ENCODE measurements around the gene D2HGDH. TPM values are rescaled to one million over a fixed set of nuclear protein-coding genes. Genes with fewer than 3 reads are reported as not detected.

The D2HGDH gene
- total RNA-seq, 1 experiment from 2014 or later = 10.0 TPM

DNA sequence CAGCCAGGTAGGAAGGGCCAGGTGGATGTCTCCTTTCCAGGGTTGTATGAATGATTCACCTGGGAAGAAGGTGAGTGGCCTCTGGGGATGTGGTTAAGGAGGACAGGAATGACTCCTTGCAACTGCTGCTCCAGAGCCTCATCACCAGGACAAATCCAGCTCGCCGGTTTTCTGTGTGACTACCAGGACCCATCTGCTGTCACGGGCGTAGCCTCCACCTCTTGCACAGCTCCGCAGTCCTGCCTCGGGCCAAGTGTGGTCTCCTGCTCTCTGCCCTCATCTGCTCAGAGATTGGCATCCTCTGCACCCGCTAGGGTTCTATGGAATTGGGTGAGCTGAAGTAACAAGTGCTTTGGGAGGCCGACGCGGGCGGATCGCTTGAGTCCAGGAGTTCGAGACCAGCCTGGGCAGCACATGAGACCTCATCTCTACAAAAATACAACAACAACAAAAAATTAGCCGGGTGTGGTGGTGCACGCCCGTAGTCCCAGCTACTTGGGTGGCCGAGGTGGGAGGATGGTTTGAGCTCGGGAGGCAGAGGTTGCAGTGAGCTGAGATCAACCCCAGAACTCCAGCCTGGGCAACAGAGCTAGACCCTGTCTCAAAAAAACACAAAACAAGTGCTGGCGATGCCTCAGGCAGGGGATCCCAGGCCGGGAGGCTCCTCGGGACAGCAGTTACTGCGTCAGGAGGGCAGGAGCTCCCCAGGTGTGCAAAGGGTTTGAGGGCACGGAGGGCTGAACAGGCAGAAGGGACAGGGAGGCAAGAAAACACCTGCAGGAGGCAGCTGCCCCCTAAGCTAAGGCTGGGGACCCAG, 831 bp upstream of the D2HGDH start:
- H3K36me3 Mint-ChIP-seq (ENCODE audit: insufficient read depth in 1 of 3, low read depth in 3 of 3) = peaks cover 0 to 6% (median 4%) of the 10 kb centered on the region in 3 experiments; a peak in 2 of 7 replicates
- H2BK12ac ChIP-seq (ENCODE audit: insufficient read length, low read depth, low read length) = no peak overlapping the region
- H3K27me3 ChIP-seq (ENCODE audit: insufficient read depth, low read length) = no peaks in the 10 kb centered on the region
- no peaks in the 10 kb centered on the region for H3K9me3 Mint-ChIP-seq
- no peak overlapping the region for H3K23ac ChIP-seq (ENCODE audit: insufficient read length, low read depth, low read length)
- no peaks in the 10 kb centered on the region for H3K79me1 ChIP-seq (ENCODE audit: insufficient read depth, low read depth, low read length, poor library complexity, severe bottlenecking)
- no peak overlapping the region; the same call in 1 of the 2 replicates for H3K14ac ChIP-seq (ENCODE audit: insufficient read depth, low read length)
- peak overlapping the region; percentile 41 for H3K4me2 ChIP-seq (ENCODE audit: insufficient read depth, insufficient read length, low read length)
- no peak overlapping the region for H2BK15ac ChIP-seq (ENCODE audit: low read depth, low read length)
- H3K4me1 Mint-ChIP-seq = 0 out of 4 replicates have a peak, but pooled peaks cover 2 to 5% of the 10 kb centered on the region in 2 experiments
- DNase-seq = no peak
- no CpG with 5 or more reads among the region's 23 CpGs for WGBS (ENCODE audit: extremely low coverage, insufficient read length, low lambda C conversion rate)
- no peak overlapping the region for H2BK20ac ChIP-seq (ENCODE audit: low read depth, low read length, poor library complexity, severe bottlenecking)
- no peak overlapping the region for H3K18ac ChIP-seq (ENCODE audit: insufficient read length, low read depth, low read length)
- H3K27ac ChIP-seq (ENCODE audit: insufficient read length, low read depth, low read length) = no peak overlapping the region
- no peak overlapping the region for H3T11ph ChIP-seq (ENCODE audit: low read length)
- no peak overlapping the region for H3K56ac ChIP-seq (ENCODE audit: insufficient read length, low read depth, low read length)
- peaks cover 12% of the 10 kb centered on the region for H3K23me2 ChIP-seq (ENCODE audit: insufficient read length, low read depth, low read length, poor library complexity, severe bottlenecking)
- H3K27ac Mint-ChIP-seq = no peak overlapping the region
- no peak overlapping the region for H4K8ac ChIP-seq (replicated peaks; ENCODE audit: insufficient read length, low read depth, low read length)
- H2AFZ ChIP-seq (ENCODE audit: low read length) = no peak overlapping the region
- TF ChIP-seq CTCF (conservative IDR thresholded peaks at IDR 0.05) = no peak
- peak overlapping the region; percentile 47 to 76 for H3K4me3 Mint-ChIP-seq
- peaks cover 7% of the 10 kb centered on the region for H4K20me1 ChIP-seq (ENCODE audit: control insufficient read depth, insufficient read depth, insufficient read length)
- no peaks in the 10 kb centered on the region for H3K9me3 ChIP-seq (ENCODE audit: control insufficient read depth, low read depth, low read length)
- no peak overlapping the region for H4K91ac ChIP-seq (ENCODE audit: insufficient read length, low read depth, low read length)
- H4K5ac ChIP-seq (ENCODE audit: insufficient read length, low read depth, low read length) = no peak overlapping the region
- H2AK5ac ChIP-seq (ENCODE audit: insufficient read length, low read length) = no peak overlapping the region
- H3K4ac ChIP-seq (ENCODE audit: low read depth, low read length) = no peak overlapping the region
- H3K27me3 Mint-ChIP-seq (ENCODE audit: low read depth) = peaks cover 23% of the 10 kb centered on the region
- H3K9ac ChIP-seq (ENCODE audit: extremely low read depth, insufficient read length, low read length) = no peak overlapping the region
- H2BK5ac ChIP-seq (ENCODE audit: insufficient read length, low read length) = no peak overlapping the region
- no peak overlapping the region for H2BK120ac ChIP-seq (ENCODE audit: low read depth, low read length, poor library complexity, severe bottlenecking)
- no peaks in the 10 kb centered on the region for H3K79me2 ChIP-seq (ENCODE audit: insufficient read depth, low read length)
- no peaks in the 10 kb centered on the region for H3K4me1 ChIP-seq (ENCODE audit: insufficient read depth, low read length)
